ENCODE measurements around the gene ZFYVE26. TPM values are rescaled to one million over a fixed set of nuclear protein-coding genes. Genes with fewer than 3 reads are reported as not detected.
"Not testable (repeated sequence)": the region's sequence is repeated elsewhere in the genome, so short reads cannot be mapped to it uniquely, and the experiment has no call there.

ZFYVE26 gene
- total RNA-seq, 1 donor from 2014 or later = 32.9 TPM

- Mint-ChIP-seq H3K9me3 (no peaks in the 10 kb centered on the region), H3K27me3 (ENCODE audit: low read depth) (no peaks in the 10 kb centered on the region), H3K4me1 (peaks cover 20% of the 10 kb centered on the region), H3K27ac (peak overlapping the region; percentile 95), H3K4me3 (peak overlapping the region; percentile 99), H3K36me3 (no peaks in the 10 kb centered on the region)
- no peak for TF ChIP-seq CTCF (IDR thresholded peaks at IDR 0.05; ENCODE audit: unreplicated experiment)
- DNase-seq (ENCODE audit: low spot score in 2 of 2, unreplicated experiment in 2 of 2) = no peak
Observed at GRCh38 chr14:67820428-67820971, 4.1 kb upstream of the ZFYVE26 start.

GRCh38 chr14:67819563-67820421 is 3.4 kb upstream of the ZFYVE26 start, which contains the start of gene RAD51B:
TSS of gene RAD51B (plus strand) at chr14:67819779.
- Mint-ChIP-seq H3K36me3 (no peaks in the 10 kb centered on the region), H3K9me3 (no peaks in the 10 kb centered on the region), H3K4me1 (peaks cover 27% of the 10 kb centered on the region), H3K4me3 (peak within 1 kb of the TSS; percentile 99), H3K27me3 (ENCODE audit: low read depth) (no peaks in the 10 kb centered on the region), H3K27ac (peak within 1 kb of the TSS; percentile 95)
- TF ChIP-seq CTCF (IDR thresholded peaks at IDR 0.05; ENCODE audit: unreplicated experiment) = no peak
- peak; percentile 58 to 79 for DNase-seq (ENCODE audit: low spot score in 2 of 2, unreplicated experiment in 2 of 2)

- H3K27ac Mint-ChIP-seq; H3K9me3 Mint-ChIP-seq; H3K27me3 Mint-ChIP-seq (ENCODE audit: low read depth); H3K36me3 Mint-ChIP-seq; DNase-seq (ENCODE audit: low spot score in 2 of 2, unreplicated experiment in 2 of 2): not testable (repeated sequence)
- Mint-ChIP-seq H3K4me3 (peak overlapping the region; percentile 43), H3K4me1 (peaks cover 30% of the 10 kb centered on the region)
Observed at GRCh38 chr14:67818476-67818875, 2.1 kb upstream of the ZFYVE26 start.

- Mint-ChIP-seq H3K36me3 (peaks cover 2% of the 10 kb centered on the region), H3K27me3 (ENCODE audit: low read depth) (no peaks in the 10 kb centered on the region), H3K9me3 (no peaks in the 10 kb centered on the region), H3K27ac (no peak overlapping the region), H3K4me1 (peaks cover 30% of the 10 kb centered on the region), H3K4me3 (peak overlapping the region; percentile 43)
- DNase-seq (ENCODE audit: low spot score in 2 of 2, unreplicated experiment in 2 of 2) = no peak
- no peak for TF ChIP-seq CTCF (IDR thresholded peaks at IDR 0.05; ENCODE audit: unreplicated experiment)
Observed at GRCh38 chr14:67817750-67818438, 1.5 kb upstream of the ZFYVE26 start.

GRCh38 chr14:67815573-67816225 is 691 bp downstream of the ZFYVE26 start:
- H3K4me3 Mint-ChIP-seq = peak overlapping the region; percentile 84
- H3K27ac Mint-ChIP-seq = peak overlapping the region; percentile 98

More at GRCh38 chr14:67815573-67816225, 691 bp downstream of the ZFYVE26 start:
- no peaks in the 10 kb centered on the region for H3K9me3 Mint-ChIP-seq
- H3K4me1 Mint-ChIP-seq = peaks cover 26% of the 10 kb centered on the region
- peaks cover 6% of the 10 kb centered on the region for H3K36me3 Mint-ChIP-seq
- H3K27me3 Mint-ChIP-seq (ENCODE audit: low read depth) = no peaks in the 10 kb centered on the region
- no peak for DNase-seq (ENCODE audit: low spot score in 2 of 2, unreplicated experiment in 2 of 2)
- TF ChIP-seq CTCF (IDR thresholded peaks at IDR 0.05; ENCODE audit: unreplicated experiment) = no peak

All from mesothelial cell of epicardium (in vitro differentiated cells).